HG03442 (cell line): ENCODE measurements around the gene GRM6.

ENCODE experiments used
- ATAC-seq: cut with Tn5 transposase; IDR thresholded peaks from one replicate; pipeline ENCODE4 v1.9.1; 2021; ENCODE audit warnings: mild to moderate bottlenecking, moderate library complexity; ENCODE audit not compliant: unreplicated experiment

GRM6 gene

DNA sequence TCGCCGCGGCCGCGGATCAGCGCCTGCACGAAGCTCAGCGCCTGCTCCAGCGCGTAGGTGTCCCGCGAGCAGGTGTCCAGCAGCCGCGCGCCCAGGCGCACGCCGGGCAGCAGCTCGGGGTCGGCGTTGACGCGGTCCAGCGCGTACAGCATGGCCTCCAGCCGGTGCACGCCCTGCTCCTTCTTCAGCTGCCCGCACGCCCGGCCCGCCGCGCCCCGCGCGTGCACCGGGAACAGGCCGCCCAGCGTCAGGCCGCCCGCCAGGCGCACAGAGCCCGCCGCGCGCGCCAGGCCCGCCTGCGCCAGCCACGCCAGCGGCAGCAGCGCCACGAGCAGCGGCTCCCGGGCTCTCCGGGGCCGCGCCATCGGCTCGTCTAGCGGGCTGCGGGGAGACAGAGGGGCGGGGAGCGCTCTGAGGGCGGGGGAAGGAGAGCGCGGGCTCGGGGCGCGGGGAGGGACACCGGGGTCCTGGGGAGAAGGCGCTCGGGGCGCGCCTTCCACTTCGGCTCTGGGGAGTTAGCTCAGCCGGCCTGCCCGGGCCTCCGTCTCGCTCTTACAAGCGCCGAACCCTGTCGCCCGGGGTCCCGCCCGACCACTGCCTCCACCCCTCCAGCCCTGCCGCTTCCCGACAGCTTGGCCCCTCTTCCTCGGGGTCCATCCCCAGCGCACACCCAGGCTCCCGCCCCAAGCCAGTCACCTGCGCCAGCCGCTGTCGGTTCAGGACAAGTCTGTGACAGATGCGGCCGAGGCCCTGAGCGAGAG is at the start of gene GRM6:
Gene GRM6 (minus strand): TSS at position 741 of the 761 bp plus-strand sequence. CDS start 376 bp downstream, at position 365.
- no peak for ATAC-seq

GRCh38 chr5:179044765-179045164 is 49.6 kb upstream of the GRM6 start:
- ATAC-seq = no peak

DNA sequence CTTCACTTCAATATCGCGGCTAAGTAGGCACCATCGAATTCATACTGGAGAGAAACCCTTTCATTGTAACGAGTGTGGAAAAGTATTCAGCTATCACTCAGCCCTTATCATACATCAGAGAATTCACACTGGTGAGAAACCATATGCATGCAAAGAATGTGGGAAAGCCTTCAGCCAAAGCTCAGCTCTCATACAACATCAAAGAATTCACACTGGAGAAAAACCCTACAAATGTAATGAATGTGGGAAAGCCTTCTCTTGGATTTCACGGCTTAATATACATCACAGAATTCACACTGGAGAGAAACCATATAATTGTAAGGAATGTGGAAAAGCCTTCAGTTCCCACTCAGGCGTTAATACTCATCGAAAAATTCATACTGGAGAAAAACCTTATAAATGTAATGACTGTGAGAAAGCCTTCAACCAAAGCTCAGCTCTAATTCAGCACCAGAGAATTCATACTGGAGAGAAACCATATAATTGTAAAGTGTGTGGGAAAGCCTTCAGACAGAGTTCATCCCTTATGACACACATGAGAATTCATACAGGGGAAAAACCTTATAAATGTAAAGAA is 38.0 kb upstream of the GRM6 start:
- no peak for ATAC-seq

GRCh38 chr5:179023528-179024189 is 28.5 kb upstream of the GRM6 start, which contains the start of gene ZNF879:
TSS of gene ZNF879 (plus strand) at chr5:179023804. CDS start at chr5:179025005, 1,201 bp downstream.
- peak; percentile 75 for ATAC-seq

DNA sequence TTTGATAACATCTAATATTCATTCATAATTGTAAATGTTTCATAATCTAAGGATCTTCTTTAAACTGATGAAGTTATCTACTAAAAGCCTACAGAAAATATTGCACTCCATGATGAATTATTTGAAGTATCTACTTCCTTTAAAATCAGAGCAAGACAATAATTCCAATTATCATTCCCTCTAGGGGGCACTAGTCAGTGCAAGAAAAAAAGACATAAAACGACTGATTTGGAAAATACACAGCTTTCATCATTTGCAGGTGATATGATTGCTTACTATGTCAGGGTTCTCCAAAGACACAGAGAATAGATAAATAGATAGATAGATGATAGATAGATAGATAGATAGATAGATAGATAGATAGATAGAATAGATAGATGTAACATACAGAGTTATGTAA is 13.5 kb upstream of the GRM6 start:
- no peak for ATAC-seq

DNA sequence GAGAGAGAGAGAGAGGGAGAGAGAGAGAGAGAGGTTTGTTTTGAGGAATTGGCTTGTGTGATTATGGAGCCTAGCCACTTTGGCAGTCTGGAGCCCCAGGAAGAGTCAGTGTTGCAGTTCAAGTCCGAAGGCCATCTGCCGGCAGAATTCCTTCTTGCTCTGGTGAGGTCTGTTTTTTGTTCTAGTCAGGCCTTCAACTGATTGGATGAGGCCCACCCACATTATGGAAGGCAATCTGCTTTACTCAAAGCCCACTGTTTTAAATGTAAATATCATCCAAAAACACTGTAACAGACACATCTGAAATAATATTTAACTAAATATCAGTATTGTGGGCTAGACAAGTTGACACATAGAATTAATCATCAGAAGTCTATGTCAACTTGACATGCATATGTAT is 11.4 kb upstream of the GRM6 start:
- ATAC-seq = no peak

DNA sequence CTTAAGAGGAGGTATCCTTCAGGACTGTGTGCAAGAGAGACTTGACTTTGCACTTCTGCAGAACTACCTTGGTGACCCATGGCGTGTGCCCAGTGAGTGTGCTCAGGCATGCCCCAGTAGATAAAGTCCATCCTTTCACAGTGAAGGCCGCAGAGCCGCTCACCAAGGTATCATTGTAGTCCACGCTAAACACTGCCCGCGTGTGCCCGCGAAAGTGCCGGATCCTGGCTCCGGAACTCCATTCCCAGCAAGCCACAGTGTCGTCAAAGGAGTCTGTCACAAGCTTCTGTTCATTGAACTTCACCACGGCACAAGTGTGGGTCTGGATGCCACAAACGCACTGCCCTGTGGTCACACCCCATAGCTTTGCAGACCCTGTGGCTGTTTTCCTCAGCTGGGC is 3.3 kb upstream of the GRM6 start:
- ATAC-seq = no peak

GRCh38 chr5:178997191-178997590 is 2.1 kb upstream of the GRM6 start:
- no peak for ATAC-seq

GRCh38 chr5:178996156-178996555 is 1.0 kb upstream of the GRM6 start:
- no peak for ATAC-seq

- ATAC-seq = no peak
Measured at GRCh38 chr5:178995341-178995690, 196 bp upstream of the GRM6 start.

DNA sequence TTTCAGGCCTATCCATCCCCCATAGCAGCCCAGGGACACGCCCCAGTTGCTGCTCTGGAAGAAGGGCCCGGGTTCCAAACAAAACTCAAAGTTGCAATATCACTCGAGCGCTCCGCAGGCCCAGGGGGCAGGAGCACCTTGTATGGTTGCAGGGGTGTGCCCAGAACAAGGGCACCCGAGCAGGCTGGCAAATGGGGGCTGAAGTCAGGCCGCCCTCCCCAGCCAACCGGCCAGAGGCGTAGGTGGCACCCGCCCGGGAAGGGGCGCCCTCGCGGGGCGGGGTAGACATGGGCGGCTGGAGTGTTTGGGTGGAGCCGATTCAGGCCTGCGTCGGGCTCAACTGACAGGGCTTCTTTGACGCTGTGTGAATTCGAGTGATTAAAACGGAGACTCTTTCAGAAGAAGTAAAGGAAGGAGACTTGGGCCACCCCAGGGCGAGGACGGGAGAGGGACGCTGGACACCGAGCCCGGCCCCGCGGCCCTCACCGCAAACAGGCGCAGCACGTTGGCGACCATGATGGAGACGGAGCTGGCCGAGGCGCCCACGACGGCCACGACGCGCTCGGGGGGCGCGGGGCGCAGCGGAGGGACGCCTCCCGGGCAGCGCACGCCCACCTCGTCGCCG is 1.1 kb downstream of the GRM6 start:
- ATAC-seq = no peak

DNA sequence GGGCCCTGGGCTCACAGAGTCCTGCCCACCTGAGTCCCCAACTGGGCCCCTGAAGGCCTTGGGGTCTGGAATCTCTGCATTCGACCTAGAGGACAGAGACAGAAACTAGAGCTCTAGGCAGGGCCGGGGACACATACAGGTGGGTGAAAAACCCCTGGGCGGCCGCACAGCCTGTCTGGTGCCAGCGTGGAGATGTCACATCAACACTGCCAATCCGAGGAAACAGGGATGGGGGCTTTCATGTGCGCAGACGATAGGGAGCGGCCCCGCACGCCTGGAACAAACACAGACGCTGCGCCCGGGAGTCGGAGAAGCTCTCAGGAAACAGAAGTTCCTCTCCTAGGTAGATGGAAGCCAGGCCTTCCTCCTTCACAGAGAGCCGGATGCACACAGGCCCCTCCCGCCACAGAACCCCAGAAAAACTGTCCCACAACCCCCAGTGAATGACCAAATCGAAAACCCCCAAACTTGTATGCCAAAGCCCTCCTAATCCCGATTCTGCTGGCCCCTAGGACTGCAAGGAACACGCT is 1.8 kb downstream of the GRM6 start:
- ATAC-seq = no peak

DNA sequence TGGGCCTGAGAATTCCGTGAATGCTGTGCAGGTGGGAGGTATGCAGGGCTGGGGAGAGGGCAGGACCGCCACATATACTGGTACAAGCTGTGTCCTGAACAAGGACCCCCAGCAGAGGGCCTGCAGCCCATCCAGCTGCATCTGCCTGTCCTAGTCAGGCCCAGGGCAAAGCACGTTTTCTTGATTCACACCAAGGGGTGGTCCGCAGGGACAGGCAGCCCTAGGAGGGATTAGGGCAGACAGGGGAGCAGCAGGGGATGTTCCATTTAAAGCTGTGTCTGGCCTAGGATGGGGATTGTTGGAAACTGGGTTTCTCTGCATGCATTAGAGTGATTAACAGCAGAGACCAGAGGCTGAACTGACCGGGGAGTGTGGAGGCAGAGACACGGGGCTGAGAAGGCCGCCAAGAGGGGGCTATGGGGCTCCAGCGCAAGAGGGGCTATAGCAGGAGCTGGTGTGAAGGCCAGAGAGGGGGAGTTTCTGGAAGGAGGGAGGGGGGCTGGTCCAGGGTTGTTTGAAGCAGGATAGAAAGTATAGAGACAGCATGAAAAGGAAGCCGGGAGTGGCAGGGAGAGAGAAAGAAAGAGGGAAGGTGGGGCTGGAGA is 2.7 kb downstream of the GRM6 start:
- ATAC-seq = no peak

DNA sequence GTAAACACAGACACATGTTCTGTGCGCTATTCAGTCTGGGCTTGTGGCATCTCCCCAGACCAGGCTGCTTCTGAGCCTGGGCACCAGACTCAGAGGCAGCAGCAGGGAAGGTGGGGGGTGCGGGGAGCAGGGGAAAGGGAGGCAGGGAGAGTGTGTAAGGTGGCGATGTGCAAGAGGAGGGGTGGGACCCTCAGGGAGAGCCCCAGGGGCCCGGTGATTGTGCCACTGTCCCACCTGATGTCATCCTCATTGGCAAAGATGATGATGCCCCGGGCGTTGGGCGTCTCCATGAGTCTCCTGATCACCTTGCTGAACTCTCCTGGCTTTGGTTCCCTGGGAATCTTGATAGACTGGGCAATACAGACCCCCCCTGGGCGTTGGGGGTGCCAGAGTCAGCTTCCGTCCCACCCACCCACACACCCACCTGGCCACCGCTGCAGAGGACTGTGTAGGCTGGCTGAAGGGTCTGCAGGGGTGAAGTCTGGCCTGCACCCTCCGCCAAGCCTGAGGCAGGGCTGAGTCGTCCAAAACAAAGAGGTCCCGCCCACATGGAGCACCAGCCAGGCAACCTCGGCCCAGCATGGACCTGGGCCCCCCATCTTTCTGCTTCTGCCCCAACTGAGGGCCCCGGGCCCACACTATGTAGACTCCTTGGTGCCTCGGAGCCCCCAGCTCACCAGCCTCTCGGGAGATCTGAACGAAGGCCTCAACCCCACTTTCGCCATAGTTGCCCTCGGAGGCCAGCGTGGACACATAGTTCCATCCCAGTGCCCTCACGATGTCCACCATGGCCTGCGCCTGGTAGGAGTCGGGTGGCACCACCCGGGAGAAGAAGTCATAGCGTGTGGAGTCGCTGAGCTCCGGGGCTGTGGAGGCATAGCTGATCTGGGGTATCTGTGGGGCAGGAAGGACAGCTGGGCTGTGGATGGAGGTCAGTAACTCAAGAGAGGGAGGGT is 3.7 kb downstream of the GRM6 start:
- no peak for ATAC-seq

DNA sequence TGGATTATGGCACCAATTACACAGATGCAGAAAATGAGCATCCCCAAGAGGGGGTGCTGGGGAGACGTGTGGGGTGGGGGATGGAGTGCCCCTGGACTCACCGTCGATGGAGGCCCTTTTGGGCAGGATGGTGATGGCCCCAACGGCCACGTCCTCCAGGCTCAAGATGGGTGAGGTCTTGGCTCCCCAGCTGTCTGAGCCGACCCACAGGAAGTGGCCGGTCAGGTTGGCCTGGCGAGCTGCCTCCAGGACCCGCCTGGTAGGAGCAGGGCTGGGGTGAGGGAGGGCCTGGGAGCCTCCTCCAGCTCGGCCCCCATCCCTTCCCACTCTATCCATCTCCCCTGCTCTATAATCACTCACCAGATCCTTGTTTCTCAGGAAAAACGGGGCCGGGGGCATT is 4.6 kb downstream of the GRM6 start:
- ATAC-seq = no peak

DNA sequence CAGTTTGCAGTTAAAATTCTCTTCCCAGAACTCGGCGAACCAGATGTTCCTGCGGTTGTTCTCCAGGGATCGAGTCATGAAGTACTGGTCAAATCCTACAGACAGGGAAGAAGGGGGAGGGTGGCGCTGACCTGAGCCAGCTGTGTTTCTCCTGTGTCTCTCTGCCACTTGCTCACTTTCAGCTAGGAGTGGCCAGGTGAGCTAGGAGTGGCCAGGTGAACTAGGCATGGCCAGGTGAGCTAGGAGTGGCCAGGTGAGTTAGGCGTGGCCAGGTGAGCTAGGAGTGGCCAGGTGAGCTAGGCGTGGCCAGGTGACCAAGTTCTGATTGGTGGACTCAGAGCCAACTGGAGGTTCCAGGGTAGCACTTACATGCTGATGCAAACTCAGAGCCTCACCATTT is 5.8 kb downstream of the GRM6 start:
- ATAC-seq = no peak

DNA sequence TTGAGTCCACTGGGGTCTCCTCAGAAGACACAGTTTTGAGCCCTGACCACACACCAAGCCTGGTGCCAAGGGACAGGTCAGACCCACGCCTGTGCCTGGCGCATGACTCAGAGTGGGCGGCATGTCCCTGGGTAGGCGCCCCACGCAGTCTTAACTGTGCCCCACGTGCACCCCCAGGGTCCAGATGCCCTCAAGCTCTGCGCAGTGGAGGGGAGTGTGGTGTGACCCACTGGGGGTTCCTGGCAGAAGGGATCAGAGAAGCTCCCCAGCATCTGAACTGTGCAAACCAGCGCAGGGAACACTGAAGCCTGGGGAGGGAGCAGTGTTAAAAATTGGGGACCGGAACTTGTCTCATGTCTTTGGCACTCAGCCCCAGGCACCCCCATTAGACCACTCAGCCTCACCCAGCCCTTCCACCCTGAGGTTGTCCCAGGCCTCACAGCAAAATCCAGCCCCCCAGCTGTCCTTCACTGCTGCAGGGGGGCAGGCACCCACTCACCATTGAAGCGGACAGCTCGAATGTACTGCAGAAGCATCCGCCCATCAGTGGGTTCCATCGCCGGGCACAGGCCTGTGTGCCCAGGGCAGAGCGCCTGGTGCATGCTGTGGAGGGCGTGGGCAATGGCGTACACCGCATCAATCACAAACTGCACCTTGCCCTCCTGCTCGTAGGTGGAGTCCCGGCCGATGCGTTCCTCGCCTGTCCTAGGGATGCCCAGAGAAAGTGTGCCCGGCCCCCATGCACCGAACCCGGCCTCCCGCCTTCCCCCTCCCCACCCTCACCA is 6.5 kb downstream of the GRM6 start:
- ATAC-seq = no peak

DNA sequence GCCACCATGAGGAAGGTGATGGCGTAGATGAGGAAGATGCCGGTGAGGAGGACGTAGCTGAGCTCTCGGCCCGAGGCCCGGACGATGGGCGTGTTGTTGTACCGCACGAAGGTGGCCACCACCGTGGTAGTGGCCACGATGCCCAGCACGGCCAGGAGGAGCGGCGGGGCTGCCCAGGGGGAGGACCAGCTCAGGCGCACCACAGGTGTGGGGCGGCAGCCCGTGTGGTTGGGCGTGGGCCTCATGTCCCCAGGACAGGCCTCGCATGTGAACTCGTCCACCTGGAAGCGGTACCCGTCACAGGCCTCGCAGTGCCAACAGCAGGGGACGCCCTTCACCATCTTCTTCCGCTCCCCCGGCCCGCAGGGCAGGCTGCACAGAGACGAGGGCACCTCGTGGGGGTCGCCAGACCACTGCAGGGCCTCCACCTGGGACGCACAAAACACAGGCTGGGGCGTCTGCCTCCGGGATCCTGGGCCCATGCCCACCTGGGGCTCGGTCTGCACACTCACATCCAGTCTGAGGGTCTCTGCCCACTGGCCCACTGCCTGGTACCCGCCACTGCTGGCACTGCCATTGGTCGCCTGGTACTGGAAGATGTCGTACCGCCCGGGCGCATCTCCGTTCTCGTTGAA is 8.7 kb downstream of the GRM6 start:
- ATAC-seq = no peak
